Endothelial cell of umbilical vein (primary cell): Measurements from ENCODE around the gene ZNF205. TPM values are rescaled to one million over a fixed set of nuclear protein-coding genes. Genes with fewer than 3 reads are reported as not detected.
A peak's percentile ranks its signal among the peaks of the same experiment; 100 is the strongest.

Experiments
- BruUV-seq: library from RNA; stranded (reverse); fragments of 400-500 nt; replicated peaks from 2 replicates; lab custom pipeline; 2021; lab: Mats Ljungman, UMichigan
- CTCF ChIA-PET: fragments of 300-600, 350-600 bp; sonication (Branson Sonifier 250); formaldehyde crosslinking; loops from one replicate; lab custom pipeline; 2021; ENCODE audit warnings: antibody characterized with exemption, inconsistent platforms; lab: Charles Lee
- POLR2A ChIA-PET: fragments of 300-600, 350-600 bp; sonication (Branson Sonifier 250); formaldehyde crosslinking; loops from one replicate; lab custom pipeline; 2021; ENCODE audit warnings: antibody characterized with exemption, inconsistent platforms; lab: Charles Lee
- DNase-seq: peaks from one replicate; pipeline ENCODE4 v3.0.0-alpha.2; 2011; ENCODE audit warnings: low read depth, low spot score
- FAIRE-seq: peaks from 2 replicates; lab custom pipeline; 2011; peaks lifted over from hg19 to GRCh38; lab: Jason Lieb, UNC
- H2AFZ ChIP-seq: 2 replicates; pipeline ENCODE4 v1.6.0; 2012; ENCODE audit warnings: low read depth, low read length, control low read depth, inconsistent platforms
- H3K27ac ChIP-seq: 2 replicates; pipeline ENCODE4 v1.5.1; 2011; ENCODE audit warnings: low read depth, mild to moderate bottlenecking, control low read depth, low read length, moderate library complexity; ENCODE audit not compliant: insufficient read depth
- H3K27me3 ChIP-seq, 2 experiments: 2 replicates each; pipeline versions ENCODE4 v1.6.0 to v1.6.1; 2011; ENCODE audit warnings: low read length in 2 of 2, mixed read lengths in 1 of 2; ENCODE audit not compliant: control insufficient read depth in 2 of 2, insufficient read depth in 2 of 2
- H3K36me3 ChIP-seq, 2 experiments: 2 replicates in 1 of 2; 3 replicates in 1 of 2; pipeline ENCODE4 v1.5.1; 2011; ENCODE audit warnings: low read length in 2 of 2, mild to moderate bottlenecking in 1 of 2, moderate library complexity in 1 of 2; ENCODE audit not compliant: control insufficient read depth in 2 of 2, insufficient read depth in 2 of 2; ENCODE audit errors: extremely low read depth in 1 of 2
- H3K4me1 ChIP-seq: 3 replicates; pipeline ENCODE4 v1.5.1; 2011; ENCODE audit warnings: mild to moderate bottlenecking, low read length; ENCODE audit not compliant: control insufficient read depth, insufficient read depth; ENCODE audit errors: extremely low read depth
- H3K4me2 ChIP-seq: 2 replicates; pipeline ENCODE4 v1.6.1; 2011; ENCODE audit warnings: low read length, control low read depth, mixed read lengths; ENCODE audit not compliant: insufficient read depth
- H3K4me3 ChIP-seq, 3 experiments: fragments of 200-600 bp in 1 of 3; sonication (generic), shearing (Covaris generic) in 1 of 3; replicated peaks in 1 of 3; 2 replicates each; pipeline ENCODE4 v1.5.1; 2011 to 2016; ENCODE audit warnings: control low read depth in 3 of 3, low read length in 3 of 3, mild to moderate bottlenecking in 2 of 3, inconsistent platforms in 1 of 3, low read depth in 1 of 3, moderate library complexity in 1 of 3; ENCODE audit not compliant: insufficient read depth in 1 of 3
- H3K79me2 ChIP-seq: 2 replicates; pipeline ENCODE4 v1.6.0; 2012; ENCODE audit warnings: low read length, inconsistent platforms; ENCODE audit not compliant: control insufficient read depth, insufficient read depth
- H3K9ac ChIP-seq: replicated peaks from 2 replicates; pipeline ENCODE3; 2011; ENCODE audit warnings: low read length, control low read depth; ENCODE audit not compliant: insufficient read depth; ENCODE audit errors: extremely low read depth
- H3K9me1 ChIP-seq: replicated peaks from 3 replicates; pipeline ENCODE4 v1.6.0; 2011; ENCODE audit warnings: mild to moderate bottlenecking, low read length; ENCODE audit not compliant: control insufficient read depth, insufficient read depth; ENCODE audit errors: extremely low read depth
- H3K9me3 ChIP-seq: replicated peaks from 2 replicates; pipeline ENCODE4 v1.5.1; 2012; ENCODE audit warnings: low read length, inconsistent platforms; ENCODE audit not compliant: control insufficient read depth, insufficient read depth
- H4K20me1 ChIP-seq: replicated peaks from 2 replicates; pipeline ENCODE3; 2011; ENCODE audit warnings: mild to moderate bottlenecking, low read length; ENCODE audit not compliant: control insufficient read depth, insufficient read depth; ENCODE audit errors: extremely low read depth
- CTCF ChIP-seq, 2 donors: IDR thresholded peaks; 1 replicate in 1 of 2; 2 replicates in 1 of 2; pipeline ENCODE4 v1.5.1; 2011; ENCODE audit warnings: low read length in 2 of 2, mild to moderate bottlenecking in 2 of 2, moderate library complexity in 2 of 2, control low read depth in 1 of 2, inconsistent platforms in 1 of 2, low read depth in 1 of 2; ENCODE audit not compliant: insufficient read depth in 1 of 2; ENCODE audit errors: extremely low read depth in 1 of 2
- EZH2 ChIP-seq: IDR thresholded peaks from 2 replicates; pipeline ENCODE4 v1.6.1; 2012; ENCODE audit warnings: borderline replicate concordance, low read depth, mild to moderate bottlenecking, moderate library complexity, low read length, inconsistent platforms; ENCODE audit not compliant: severe bottlenecking
- FOS ChIP-seq: IDR thresholded peaks from 2 replicates; pipeline ENCODE4 v1.6.1; 2011; ENCODE audit warnings: mild to moderate bottlenecking, low read length, moderate library complexity, borderline replicate concordance; ENCODE audit not compliant: insufficient read depth
- GATA2 ChIP-seq: IDR thresholded peaks from 2 replicates; pipeline ENCODE4 v1.7.0; 2011; ENCODE audit warnings: low read depth, mild to moderate bottlenecking, moderate library complexity, mixed read lengths, low read length; ENCODE audit not compliant: insufficient read length, insufficient read depth
- JUN ChIP-seq: IDR thresholded peaks from 2 replicates; pipeline ENCODE4 v1.6.1; 2011; ENCODE audit warnings: borderline replicate concordance, low read depth; ENCODE audit not compliant: insufficient read length, insufficient read depth
- MYC ChIP-seq: IDR thresholded peaks from one replicate; pipeline ENCODE4 v1.6.1; 2011; ENCODE audit warnings: mild to moderate bottlenecking, low read depth, low read length
- POLR2A ChIP-seq: IDR thresholded peaks from 2 replicates; pipeline ENCODE4 v1.6.1; 2012; ENCODE audit warnings: low read depth, mild to moderate bottlenecking, control low read depth, low read length
- POLR2AphosphoS5 ChIP-seq: IDR thresholded peaks from 2 replicates; pipeline ENCODE4 v1.6.1; 2012; ENCODE audit warnings: low read depth, mild to moderate bottlenecking, control low read depth, low read length, moderate library complexity; ENCODE audit not compliant: insufficient read depth
- dilution Hi-C: fragments of 300-500 bp; cut with MboI; formaldehyde crosslinking; loops from one replicate; pipeline ENCODE4 v1.15.0; 2019; ENCODE audit warnings: low sequenced_read_pairs; ENCODE audit not compliant: extremely low pct_ligation_motif_present
- intact Hi-C: fragments of 100-400 bp; cut with micrococcal nuclease; formaldehyde crosslinking; loops from one replicate; pipeline ENCODE4 v1.10.0; 2022
- polyA plus RNA-seq, 4 experiments: library from polyadenylated mRNA; depleted of rRNA in 3 of 4; stranded (reverse) in 3 of 4; unstranded in 1 of 4; fragments of >200 nt; gene quantifications; 2 replicates each; pipeline versions ENCODE4 v1.2.1 to v1.2.3, GENCODE V29; 2011 to 2012; ENCODE audit warnings: missing spikeins in 1 of 4
- total RNA-seq: library from RNA; stranded (reverse); gene quantifications from 2 replicates; pipeline ENCODE4 v1.2.3, GENCODE V29; 2021
- TF ChIP-seq, protein P1 (sequence below): IDR thresholded peaks from 2 replicates; pipeline ENCODE4 v1.6.1; 2011; ENCODE audit not compliant: insufficient read depth, insufficient read length

Gene ZNF205
- total and polyA plus RNA-seq, 2 donors (not counting 3 experiments of a cell fraction or from before 2014, with no cell fraction given): 18.5 to 19.0 TPM

DNA sequence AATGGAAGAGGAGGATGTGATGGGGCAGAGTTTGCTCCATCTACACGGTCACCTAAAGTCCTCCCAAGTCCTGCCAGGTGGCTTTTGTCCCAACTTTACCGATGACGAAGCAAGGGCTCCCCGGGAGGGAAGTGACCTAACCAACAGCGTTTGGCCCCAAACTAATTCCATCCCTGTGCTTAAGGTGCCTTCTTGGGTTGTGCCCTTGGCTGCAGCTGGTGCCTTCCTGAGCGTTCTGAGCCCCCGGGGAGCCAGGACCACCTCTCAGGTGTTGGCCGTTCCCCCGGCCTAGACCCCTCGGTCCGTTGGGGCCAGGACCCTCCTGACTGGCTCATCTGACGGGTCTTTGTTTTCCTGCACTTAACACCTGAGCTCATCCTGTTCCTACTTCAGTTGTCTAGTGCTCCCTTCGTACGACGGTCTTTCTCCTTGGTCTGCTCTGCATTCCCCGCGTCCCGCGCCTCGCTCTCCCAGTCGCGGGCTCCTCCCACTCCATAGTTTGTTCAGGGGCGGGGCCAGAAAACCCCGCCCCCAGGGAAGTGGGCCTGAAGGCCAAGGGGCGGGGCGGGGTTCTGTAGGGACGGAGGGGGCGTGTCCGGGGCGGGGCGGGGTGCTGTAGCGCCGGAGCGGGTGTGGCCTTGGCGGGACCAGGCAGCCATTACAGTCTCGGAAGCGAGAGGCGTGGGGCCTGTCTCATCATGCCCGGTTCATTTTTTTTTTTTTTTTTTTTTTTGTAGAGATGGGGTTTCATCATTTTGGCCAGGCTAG, 12.5 kb upstream of the ZNF205 start:
- no TSS peak for BruUV-seq
- Histone ChIP-seq H3K36me3 (no peaks in the 10 kb centered on the region), H3K4me2 (peak overlapping the region; percentile 1), H3K27me3 (peaks cover 0 to 2% of the 10 kb centered on the region in 2 experiments), H3K27ac (no peak overlapping the region), H3K9me1 (no peaks in the 10 kb centered on the region), H4K20me1 (no peaks in the 10 kb centered on the region), H3K4me3 (no peak overlapping the region), H2AFZ (peak overlapping the region; percentile 45), H3K79me2 (no peaks in the 10 kb centered on the region), H3K9ac (no peak overlapping the region), H3K9me3 (no peaks in the 10 kb centered on the region), H3K4me1 (peaks cover 26% of the 10 kb centered on the region)
- intact Hi-C loops: loop anchor here (2.0 kb wide), 1 partner anchor 35 kb away; the partner anchor contains the start of gene ZNF213
- no peak for TF ChIP-seq FOS
- TF ChIP-seq, protein P1, sequence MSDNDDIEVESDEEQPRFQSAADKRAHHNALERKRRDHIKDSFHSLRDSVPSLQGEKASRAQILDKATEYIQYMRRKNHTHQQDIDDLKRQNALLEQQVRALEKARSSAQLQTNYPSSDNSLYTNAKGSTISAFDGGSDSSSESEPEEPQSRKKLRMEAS: no peak
- TF ChIP-seq POLR2A: no peak
- TF ChIP-seq GATA2: no peak
- no peak for TF ChIP-seq POLR2AphosphoS5
- TF ChIP-seq CTCF (IDR thresholded peaks at IDR 0.05; ENCODE audit: extremely low read depth in 1 of 2, insufficient read depth in 1 of 2, low read depth in 1 of 2, low read length in 2 of 2): no peak
- TF ChIP-seq JUN: no peak
- no peak for TF ChIP-seq EZH2
- no peak for TF ChIP-seq MYC
- peak; percentile 81 for DNase-seq
- peak; percentile 93 for FAIRE-seq
- ChIA-PET POLR2A (no interaction called here), CTCF (interaction anchor here (3.4 to 4.8 kb wide), 2 partner anchors 29 to 41 kb away, joined by 29 to 49 read pairs; no protein-coding TSS in a partner anchor)
- dilution Hi-C loops: no loop called here
